Esophagus muscularis mucosa (tissue), 4 donors: ENCODE data around the gene LRRC37A3. TPM values are rescaled to one million over a fixed set of nuclear protein-coding genes. Genes with fewer than 3 reads are reported as not detected.
A peak's percentile ranks its signal among the peaks of the same experiment; 100 is the strongest.
"Not testable (repeated sequence)": the region's sequence is repeated elsewhere in the genome, so short reads cannot be mapped to it uniquely, and the experiment has no call there.

ENCODE experiments used
- DNase-seq: peaks from one replicate; pipeline ENCODE4 v3.0.0-alpha.2; 2017; ENCODE audit errors: extremely low spot score
- H3K27ac ChIP-seq, 4 donors: fragments of 200-600 bp; sonication (generic); replicated peaks in 1 of 4; 1 replicate in 3 of 4; 2 replicates in 1 of 4; pipeline ENCODE4 v1.5.1; 2016 to 2019; ENCODE audit warnings: mild to moderate bottlenecking in 1 of 4
- H3K27me3 ChIP-seq, 4 donors: fragments of 200-600 bp; sonication (generic); one replicate each; pipeline versions ENCODE4 v1.5.1 to v1.6.0; 2016 to 2019
- H3K36me3 ChIP-seq, 4 donors: fragments of 200-600 bp; sonication (generic); one replicate each; pipeline ENCODE4 v1.5.1; 2016 to 2019
- H3K4me1 ChIP-seq, 4 donors: fragments of 200-600 bp; sonication (generic); one replicate each; pipeline ENCODE4 v1.5.1; 2016 to 2019
- H3K4me3 ChIP-seq, 4 donors: fragments of 200-600 bp; sonication (generic); 1 replicate in 2 of 4; 2 replicates in 2 of 4; pipeline ENCODE4 v1.5.1; 2016 to 2019; ENCODE audit warnings: mild to moderate bottlenecking in 4 of 4, moderate library complexity in 1 of 4
- H3K9me3 ChIP-seq, 4 donors: fragments of 200-600 bp; sonication (generic); 1 replicate in 3 of 4; 2 replicates in 1 of 4; pipeline ENCODE4 v1.5.1; 2016 to 2019
- POLR2AphosphoS5 ChIP-seq, 2 donors: sonication (generic); formaldehyde crosslinking; IDR thresholded peaks; one replicate each; pipeline ENCODE4 v1.6.1; 2017; ENCODE audit warnings: antibody characterized with exemption in 2 of 2
- WGBS: methylation state at CpG from one replicate; pipeline ENCODE4 v1.1.5; 2018; 5-methylcytosine and 5-hydroxymethylcytosine counted together
- intact Hi-C: fragments of 100-400 bp; cut with DNase I; formaldehyde crosslinking; loops from one replicate; pipeline ENCODE4 v1.15.1; 2023
- small RNA-seq, 3 donors: library from RNA; depleted of rRNA; stranded (forward); fragments of <200 nt; gene quantifications; one replicate each; pipeline ENCODE3, GENCODE V24; 2016
- total RNA-seq, 4 donors: library from RNA; depleted of rRNA; stranded (reverse); fragments of >200 nt; gene quantifications; one replicate each; pipeline versions ENCODE4 v1.1.0 to v1.2.1, GENCODE V29; 2016

The LRRC37A3 gene
- total RNA-seq, 4 donors from 2014 or later = 2.4 to 5.8 (median 4.9) TPM

DNA sequence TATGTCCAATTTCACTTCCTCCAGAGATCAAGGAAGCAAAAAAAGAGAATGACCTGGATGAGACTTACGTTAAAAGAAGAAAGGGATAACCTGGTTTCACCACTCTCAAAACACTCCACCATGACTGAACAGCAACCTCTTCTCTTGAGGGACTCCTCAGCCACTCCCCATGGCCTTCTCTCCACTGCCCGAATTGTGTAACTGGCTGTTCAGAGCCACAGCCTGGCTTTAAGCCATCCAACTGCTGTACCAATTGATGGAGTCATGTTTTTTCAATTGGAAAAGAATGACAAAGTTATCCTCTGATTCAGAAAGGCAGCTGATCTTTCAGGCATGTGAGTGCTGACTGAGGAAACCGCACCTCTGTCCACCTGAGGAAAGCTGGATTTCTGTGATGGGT is 85.2 kb downstream of the LRRC37A3 start:
- intact Hi-C loops, H3K36me3 ChIP-seq, H3K4me3 ChIP-seq, H3K9me3 ChIP-seq, DNase-seq, H3K27me3 ChIP-seq: not testable (repeated sequence)
- 37% methylated on average over 3 of the region's 3 CpGs for WGBS
- H3K4me1 ChIP-seq = peaks cover 7 to 38% (median 31%) of the 10 kb centered on the region in 4 donors
- TF ChIP-seq POLR2AphosphoS5 (IDR thresholded peaks at IDR 0.05) = peak in 1 of 2 donors; percentile 15
- H3K27ac ChIP-seq = peak overlapping the region in 1 of 4 donors; percentile 22

- DNase-seq, intact Hi-C loops, H3K4me3 ChIP-seq, H3K9me3 ChIP-seq, H3K27ac ChIP-seq, H3K27me3 ChIP-seq: not testable (repeated sequence)
- Histone ChIP-seq H3K4me1 (peaks cover 7 to 26% (median 22%) of the 10 kb centered on the region in 4 donors), H3K36me3 (peaks cover 0 to 12% (median 8%) of the 10 kb centered on the region in 4 donors)
- WGBS = 91% methylated on average over 1 of the region's 1 CpG
These were observed 88.6 kb downstream of the LRRC37A3 start for GRCh38 chr17:64830631-64831040.

GRCh38 chr17:64829824-64830630 is 89.3 kb downstream of the LRRC37A3 start:
- intact Hi-C loops, H3K27me3 ChIP-seq, H3K27ac ChIP-seq: not testable (repeated sequence)

GRCh38 chr17:64829068-64829467 is 90.2 kb downstream of the LRRC37A3 start:
- H3K27ac ChIP-seq, H3K4me3 ChIP-seq, H3K9me3 ChIP-seq, DNase-seq, H3K27me3 ChIP-seq, intact Hi-C loops: not testable (repeated sequence)
- WGBS = 85% methylated on average over 5 of the region's 5 CpGs
- Histone ChIP-seq H3K36me3 (peaks cover 6 to 23% (median 13%) of the 10 kb centered on the region in 4 donors), H3K4me1 (peaks cover 7 to 20% (median 14%) of the 10 kb centered on the region in 4 donors)

More at GRCh38 chr17:64829824-64830630, 89.3 kb downstream of the LRRC37A3 start:
- 80% methylated on average over 7 of the region's 12 CpGs for WGBS
- Histone ChIP-seq H3K4me1 (peaks cover 7 to 26% (median 17%) of the 10 kb centered on the region in 4 donors), H3K36me3 (peaks cover 0 to 13% (median 8%) of the 10 kb centered on the region in 4 donors)
- not testable (repeated sequence) for H3K9me3 ChIP-seq, H3K4me3 ChIP-seq, DNase-seq

DNA sequence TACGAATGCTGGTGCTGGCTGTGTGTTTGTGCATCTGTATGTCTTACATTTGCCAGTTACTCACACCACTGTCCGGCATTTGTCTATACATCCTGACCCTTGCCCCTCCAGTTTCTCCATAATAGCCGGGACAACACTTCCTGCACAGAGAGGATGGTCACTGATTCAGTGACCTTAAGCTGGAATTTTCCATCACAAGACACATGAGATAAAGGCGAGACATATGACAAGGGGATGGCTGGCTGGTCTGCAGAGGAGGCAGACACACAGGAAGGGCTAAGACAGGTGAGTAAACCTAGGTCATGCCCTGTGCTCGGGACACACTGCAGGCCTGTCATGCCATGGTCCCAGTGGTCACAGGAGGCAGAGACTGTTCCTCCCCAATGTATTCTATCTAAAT is 100.4 kb downstream of the LRRC37A3 start:
- H3K27ac ChIP-seq, H3K9me3 ChIP-seq, H3K4me3 ChIP-seq, intact Hi-C loops, H3K27me3 ChIP-seq, DNase-seq, H3K4me1 ChIP-seq: not testable (repeated sequence)
- H3K36me3 ChIP-seq = peaks cover 19 to 89% (median 64%) of the 10 kb centered on the region in 4 donors
- 76% methylated on average over 5 of the region's 5 CpGs for WGBS

GRCh38 chr17:64815833-64816198 is 103.5 kb downstream of the LRRC37A3 start:
- H3K4me1 ChIP-seq, H3K4me3 ChIP-seq, DNase-seq, H3K9me3 ChIP-seq, H3K27ac ChIP-seq, intact Hi-C loops, H3K27me3 ChIP-seq: not testable (repeated sequence)
- H3K36me3 ChIP-seq = peaks cover 0 to 71% (median 39%) of the 10 kb centered on the region in 4 donors
- 93% methylated on average over 3 of the region's 5 CpGs for WGBS

GRCh38 chr17:64814993-64815832 is 104.1 kb downstream of the LRRC37A3 start:
- H3K4me1 ChIP-seq, intact Hi-C loops, H3K4me3 ChIP-seq, H3K27ac ChIP-seq, H3K9me3 ChIP-seq, H3K27me3 ChIP-seq, DNase-seq: not testable (repeated sequence)
- WGBS = 94% methylated on average over 6 of the region's 12 CpGs
- H3K36me3 ChIP-seq = peaks cover 0 to 67% (median 34%) of the 10 kb centered on the region in 4 donors

DNA sequence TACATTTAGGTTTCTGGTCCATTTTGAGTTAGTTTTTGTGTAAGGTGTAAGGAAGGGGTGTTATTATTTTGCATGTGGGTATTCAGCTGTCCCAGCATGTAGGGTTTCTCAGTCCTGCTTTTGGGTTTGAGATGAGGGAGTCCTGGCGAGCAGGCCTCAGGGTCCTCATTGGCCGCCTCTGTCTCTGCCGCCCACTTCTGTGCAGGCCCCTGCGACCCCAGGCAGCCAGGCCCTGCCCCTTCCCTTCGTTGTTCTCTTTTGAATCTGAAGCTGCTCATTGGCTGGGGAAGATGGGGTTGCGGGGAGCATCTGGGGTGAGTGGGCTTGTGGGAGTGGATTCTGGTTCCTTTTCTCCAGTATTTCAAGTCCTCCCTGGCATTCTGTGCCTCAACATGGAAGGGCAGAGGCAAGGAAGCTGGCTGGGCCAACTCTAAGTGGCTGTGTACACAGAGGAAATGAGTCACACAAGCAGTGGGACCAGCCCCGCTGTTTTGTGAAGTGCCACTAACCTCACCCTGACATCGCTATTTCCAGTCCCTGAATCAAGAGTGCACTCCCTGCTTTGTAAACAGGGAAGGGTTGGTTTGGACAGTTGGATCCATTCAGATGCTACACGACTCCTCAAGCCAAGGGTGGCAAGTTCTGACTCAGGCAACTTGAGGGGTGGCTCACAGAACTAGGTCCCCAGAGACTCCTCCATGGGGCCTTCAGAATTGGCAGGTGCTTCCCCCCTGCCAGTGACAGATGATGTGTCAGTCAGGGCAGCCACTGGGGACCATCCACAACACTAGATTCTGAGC is 110.9 kb downstream of the LRRC37A3 start:
- not testable (repeated sequence) for DNase-seq

More for the DNA sequence above, 110.9 kb downstream of the LRRC37A3 start:
- Histone ChIP-seq H3K36me3 (peaks cover 4 to 28% (median 4%) of the 10 kb centered on the region in 4 donors), H3K27ac (peak overlapping the region in 2 of 4 donors; percentile 28 to 39), H3K4me1 (peaks cover 0 to 18% (median 2%) of the 10 kb centered on the region in 4 donors)
- 75% methylated on average over 2 of the region's 9 CpGs for WGBS
- H3K9me3 ChIP-seq, intact Hi-C loops, H3K4me3 ChIP-seq, H3K27me3 ChIP-seq: not testable (repeated sequence)
- peak; percentile 23 to 26 for TF ChIP-seq POLR2AphosphoS5 (IDR thresholded peaks at IDR 0.05)

Small RNA genes lying within 50 kb of the gene (small RNA-seq; reads per million reads assigned to genes)
- 0 reads per million in 3 donors for gene AC037487.3
- 0 reads per million in 3 donors for gene AC103810.6
- gene AC103810.7 = 0 reads per million in 3 donors
- gene RDM1P4 = 0 reads per million in 3 donors
- 0 reads per million in 3 donors for gene RN7SL404P
- 0 reads per million in 3 donors for gene RNU7-115P

Other genes starting within 250 kb of the LRRC37A3 start
- 10 to 100 TPM; 54.2 to 79.6 (median 69.2) TPM for gene GNA13, start 137.3 kb upstream of the LRRC37A3 start, total RNA-seq
- gene RGS9, start 217.9 kb upstream of the LRRC37A3 start, total RNA-seq = 10 to 100 TPM; 22.4 to 58.6 (median 32.2) TPM